Stimulated activated memory B cell treated with anti-CD40 and anti-IgM and Interleukin-4, amounts not matched to agents 10 μg/mL and 1 μg/mL and 100 μg/mL, for 72 hours (primary cell): ENCODE results near the gene KLRC4.
"Not testable (repeated sequence)": the region's sequence is repeated elsewhere in the genome, so short reads cannot be mapped to it uniquely, and the experiment has no call there.

Source experiments
- ATAC-seq: fragments of 150-1000 bp; cut with Tn5 transposase; 2 replicates; pipeline ENCODE4 v1.10.0; 2021
- H3K27ac Mint-ChIP-seq: one replicate; pipeline ENCODE4 v1.8.0; 2022; ENCODE audit warnings: mild to moderate bottlenecking, mixed read lengths
- H3K27me3 Mint-ChIP-seq: one replicate; pipeline ENCODE4 v1.8.0; 2022; ENCODE audit warnings: mixed read lengths
- H3K36me3 Mint-ChIP-seq: one replicate; pipeline ENCODE4 v1.8.0; 2022; ENCODE audit warnings: mixed read lengths
- H3K4me1 Mint-ChIP-seq: one replicate; pipeline ENCODE4 v1.8.0; 2022; ENCODE audit warnings: mixed read lengths
- H3K4me3 Mint-ChIP-seq: one replicate; pipeline ENCODE4 v1.8.0; 2022; ENCODE audit warnings: mild to moderate bottlenecking, moderate library complexity, mixed read lengths
- H3K9me3 Mint-ChIP-seq: one replicate; pipeline ENCODE4 v1.8.0; 2022; ENCODE audit warnings: mixed read lengths

The KLRC4 gene

DNA sequence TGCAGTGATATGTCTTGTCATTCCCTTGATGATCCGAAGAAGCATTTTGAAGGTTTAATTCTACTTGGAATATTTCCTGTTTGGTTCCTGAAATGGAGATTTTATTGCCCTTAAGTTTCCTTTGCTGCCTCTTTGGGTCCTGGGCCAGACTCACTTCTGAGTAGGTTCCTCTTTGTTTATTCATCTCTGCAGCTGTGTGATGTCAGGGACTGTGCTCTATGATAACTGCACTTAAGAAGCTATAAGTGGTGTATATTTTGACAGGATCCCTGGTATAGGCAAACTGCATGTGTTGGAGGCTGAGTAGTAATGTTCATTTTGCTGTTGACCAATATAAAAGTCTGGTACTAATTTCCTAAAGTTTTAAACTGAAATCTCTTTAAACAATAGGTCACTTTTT, at the start of gene KLRC4:
TSS of gene KLRC4 (minus strand) at position 366 of the 400 bp plus-strand sequence. CDS start at position 184, 182 bp downstream.
- Mint-ChIP-seq H3K4me3 (no peak within 1 kb of the TSS), H3K36me3 (no peaks in the 10 kb centered on the region), H3K27me3 (no peaks in the 10 kb centered on the region), H3K4me1 (peaks cover 12% of the 10 kb centered on the region), H3K9me3 (no peaks in the 10 kb centered on the region), H3K27ac (no peak within 1 kb of the TSS)
- no peak for ATAC-seq

DNA sequence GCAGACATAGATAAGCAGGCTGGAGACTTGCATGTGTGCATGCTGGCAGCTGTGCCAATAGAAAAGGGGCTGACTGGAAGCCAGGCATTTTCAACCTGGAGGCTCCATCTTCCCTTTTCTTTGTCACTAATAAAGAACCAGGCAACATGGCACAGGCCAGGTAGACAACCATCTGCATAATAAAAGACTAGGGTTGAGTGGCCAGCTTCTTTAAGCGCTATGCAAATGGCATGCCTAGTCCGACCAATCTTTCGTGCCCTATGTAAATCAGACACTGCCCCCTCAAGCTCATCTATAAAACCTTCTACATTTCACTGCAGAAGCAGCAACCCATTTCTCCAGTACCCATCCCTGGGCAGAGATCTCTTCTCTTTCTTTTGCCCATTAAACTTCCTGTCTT, 48.2 kb upstream of the KLRC4 start:
- no peak overlapping the region for H3K4me3 Mint-ChIP-seq
- no peaks in the 10 kb centered on the region for H3K27me3 Mint-ChIP-seq
- H3K36me3 Mint-ChIP-seq, result no peaks in the 10 kb centered on the region
- no peak overlapping the region for H3K27ac Mint-ChIP-seq
- no peaks in the 10 kb centered on the region for H3K4me1 Mint-ChIP-seq
- ATAC-seq, result no peak
- peaks cover 31% of the 10 kb centered on the region for H3K9me3 Mint-ChIP-seq

GRCh38 chr12:10456856-10457255, 47.3 kb upstream of the KLRC4 start:
- Mint-ChIP-seq H3K4me1 (no peaks in the 10 kb centered on the region), H3K27me3 (no peaks in the 10 kb centered on the region), H3K9me3 (peaks cover 28% of the 10 kb centered on the region), H3K27ac (no peak overlapping the region), H3K36me3 (no peaks in the 10 kb centered on the region), H3K4me3 (no peak overlapping the region)
- no peak for ATAC-seq

DNA sequence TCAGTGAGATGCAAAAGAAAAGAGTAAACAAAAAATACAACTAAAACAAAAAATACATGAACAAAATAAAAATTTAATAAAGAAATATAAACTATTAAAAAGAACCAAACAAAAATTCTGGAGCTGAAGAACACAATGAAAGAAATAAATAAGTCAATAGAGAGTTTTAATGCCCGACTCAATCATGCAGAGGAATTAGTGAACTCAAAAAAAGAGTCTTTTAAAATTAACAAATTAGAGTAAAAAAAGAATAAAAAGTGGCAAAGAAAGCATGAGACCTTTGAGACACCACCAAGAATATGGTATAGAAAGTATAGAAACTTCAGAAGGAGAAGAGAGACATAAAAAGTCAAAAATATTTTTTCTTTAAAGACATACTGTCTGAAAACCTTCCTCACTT, 46.2 kb upstream of the KLRC4 start:
- peaks cover 26% of the 10 kb centered on the region for H3K9me3 Mint-ChIP-seq
- H3K27me3 Mint-ChIP-seq, result no peaks in the 10 kb centered on the region
- no peak overlapping the region for H3K4me3 Mint-ChIP-seq
- ATAC-seq, result no peak
- H3K36me3 Mint-ChIP-seq, result no peaks in the 10 kb centered on the region
- no peaks in the 10 kb centered on the region for H3K4me1 Mint-ChIP-seq
- H3K27ac Mint-ChIP-seq, result no peak overlapping the region

GRCh38 chr12:10454531-10454930, 45.0 kb upstream of the KLRC4 start:
- H3K27me3 Mint-ChIP-seq, result no peaks in the 10 kb centered on the region
- H3K36me3 Mint-ChIP-seq, result no peaks in the 10 kb centered on the region
- no peaks in the 10 kb centered on the region for H3K4me1 Mint-ChIP-seq
- H3K9me3 Mint-ChIP-seq, result peaks cover 23% of the 10 kb centered on the region
- no peak overlapping the region for H3K27ac Mint-ChIP-seq
- no peak for ATAC-seq
- no peak overlapping the region for H3K4me3 Mint-ChIP-seq

DNA sequence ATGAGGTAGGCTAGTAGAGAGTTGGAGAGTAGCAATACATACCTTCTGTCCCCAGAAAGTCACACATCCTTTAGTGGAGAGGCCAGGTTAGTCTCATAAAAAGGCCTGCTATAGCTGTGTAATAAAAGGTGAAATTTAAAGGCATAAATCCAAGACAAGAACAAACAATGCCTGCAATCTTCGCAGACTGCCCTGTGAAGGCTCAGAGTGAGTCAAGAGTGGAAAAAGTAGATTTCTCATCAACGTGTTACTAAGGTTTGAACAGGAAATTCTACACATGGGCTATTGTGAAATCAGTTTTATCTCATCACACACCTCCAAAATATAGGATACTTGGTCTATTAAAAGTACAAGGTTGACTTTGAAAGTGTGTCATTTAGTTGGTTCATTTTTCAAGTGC, 43.6 kb upstream of the KLRC4 start, which contains the start of gene KLRC1:
TSS of gene KLRC1 (minus strand) at position 222 of the 400 bp plus-strand sequence. CDS start 2,221 bp downstream, outside the sequence.
- Mint-ChIP-seq H3K9me3 (peaks cover 22% of the 10 kb centered on the region), H3K27ac (no peak within 1 kb of the TSS), H3K4me1 (no peaks in the 10 kb centered on the region), H3K36me3 (no peaks in the 10 kb centered on the region), H3K4me3 (no peak within 1 kb of the TSS), H3K27me3 (no peaks in the 10 kb centered on the region)
- ATAC-seq, result no peak

DNA sequence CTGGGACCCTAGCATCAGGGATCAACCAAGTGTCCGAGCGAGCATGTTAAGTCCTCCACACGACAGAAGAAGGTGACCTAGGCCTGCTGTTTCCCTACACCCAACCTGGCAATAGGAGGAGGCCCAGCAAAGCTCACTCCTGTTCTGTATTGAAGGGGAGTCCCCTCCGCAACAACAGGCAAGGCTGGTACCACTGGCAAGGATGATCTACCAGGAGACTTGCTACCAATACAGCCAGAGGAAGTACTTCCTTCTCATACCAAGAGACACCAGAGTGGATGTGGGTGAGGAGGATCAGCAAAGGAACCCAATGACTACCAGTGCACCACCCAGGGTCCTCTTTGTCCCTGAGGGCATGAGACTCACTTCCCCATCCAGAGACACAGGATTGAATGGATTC, 38.7 kb upstream of the KLRC4 start:
- Mint-ChIP-seq H3K27ac (no peak overlapping the region), H3K4me1 (no peaks in the 10 kb centered on the region), H3K27me3 (no peaks in the 10 kb centered on the region), H3K9me3 (no peaks in the 10 kb centered on the region), H3K36me3 (no peaks in the 10 kb centered on the region), H3K4me3 (no peak overlapping the region)
- no peak for ATAC-seq

DNA sequence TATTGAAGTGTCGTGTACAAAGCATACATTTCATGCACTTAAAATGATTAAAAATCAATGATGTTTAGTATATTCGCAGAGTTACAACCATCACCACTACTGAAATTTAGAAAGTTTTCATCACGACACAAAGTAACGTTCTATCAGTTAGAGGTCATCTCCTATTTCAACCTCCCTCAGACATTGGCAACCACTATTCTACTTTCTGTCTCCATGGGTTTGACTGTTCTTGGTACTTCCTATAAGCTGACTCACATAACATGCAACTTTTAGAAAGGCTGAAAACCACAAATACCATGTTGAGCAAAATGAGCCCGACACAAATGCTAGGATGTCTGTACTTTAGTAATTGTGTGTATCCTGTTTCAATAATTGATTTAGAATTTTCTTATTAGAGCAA, 36.5 kb upstream of the KLRC4 start:
- H3K27ac Mint-ChIP-seq, H3K4me3 Mint-ChIP-seq, ATAC-seq, H3K4me1 Mint-ChIP-seq, H3K9me3 Mint-ChIP-seq, H3K27me3 Mint-ChIP-seq, H3K36me3 Mint-ChIP-seq: not testable (repeated sequence)

- not testable (repeated sequence) for H3K27me3 Mint-ChIP-seq, H3K9me3 Mint-ChIP-seq, H3K4me1 Mint-ChIP-seq, ATAC-seq, H3K27ac Mint-ChIP-seq, H3K4me3 Mint-ChIP-seq, H3K36me3 Mint-ChIP-seq
Observed at GRCh38 chr12:10441144-10441543, 31.6 kb upstream of the KLRC4 start.

DNA sequence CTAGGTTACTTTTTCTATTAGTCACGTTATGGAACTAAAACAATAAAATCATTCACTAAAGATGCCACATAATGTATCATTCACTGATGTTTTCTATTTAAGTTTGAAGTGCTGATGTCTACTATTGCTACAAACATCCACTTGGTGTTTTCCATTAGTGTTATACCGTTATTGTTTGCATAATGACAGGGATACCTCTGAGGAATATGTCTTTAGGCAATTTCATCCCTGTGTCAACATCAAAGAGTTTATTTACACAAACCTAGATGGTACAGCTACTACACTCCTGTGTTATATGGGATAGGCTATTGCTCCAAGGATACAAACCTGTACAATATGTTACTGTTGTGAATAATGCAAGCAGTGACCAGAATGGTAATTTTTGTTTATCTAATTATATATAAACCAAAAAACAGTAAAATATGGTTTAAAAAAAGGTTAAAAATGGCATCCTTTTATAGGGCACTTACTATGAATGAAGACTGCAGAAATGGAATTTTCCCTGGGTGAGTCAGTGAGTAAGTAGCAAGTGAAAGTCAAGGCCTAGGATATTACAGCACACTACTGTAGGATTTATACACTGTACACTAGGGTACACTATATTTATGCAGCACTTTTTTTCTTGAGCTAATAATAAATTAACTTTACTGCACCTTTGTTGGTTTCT, 30.2 kb upstream of the KLRC4 start:
- not testable (repeated sequence) for H3K27ac Mint-ChIP-seq, H3K4me3 Mint-ChIP-seq, ATAC-seq, H3K4me1 Mint-ChIP-seq, H3K27me3 Mint-ChIP-seq, H3K9me3 Mint-ChIP-seq, H3K36me3 Mint-ChIP-seq

- ATAC-seq, H3K9me3 Mint-ChIP-seq, H3K4me3 Mint-ChIP-seq, H3K36me3 Mint-ChIP-seq, H3K4me1 Mint-ChIP-seq, H3K27me3 Mint-ChIP-seq, H3K27ac Mint-ChIP-seq: not testable (repeated sequence)
Observed at GRCh38 chr12:10437601-10438000, 28.0 kb upstream of the KLRC4 start.

DNA sequence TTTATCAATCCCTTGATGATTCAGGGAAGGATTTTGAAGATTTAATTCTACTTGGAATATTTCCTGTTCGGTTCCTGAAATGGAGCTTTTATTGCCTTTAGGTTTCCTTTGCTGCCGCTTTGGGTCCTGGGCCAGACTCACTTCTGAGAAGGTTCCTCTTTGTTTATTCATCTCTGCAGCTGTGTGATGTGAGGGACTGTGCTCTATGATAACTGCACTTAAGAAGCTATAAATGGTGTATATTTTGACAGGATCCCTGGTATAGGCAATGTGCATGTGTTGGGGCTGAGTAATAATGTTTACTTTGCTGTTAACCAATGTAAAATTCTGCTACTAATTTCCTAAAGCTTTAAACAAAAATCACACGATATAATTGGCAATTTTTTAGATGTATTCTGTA, 26.3 kb upstream of the KLRC4 start, which contains the start of gene KLRC2:
TSS of gene KLRC2 (minus strand) at position 195 of the 400 bp plus-strand sequence. CDS start at position 171, 24 bp downstream.
- not testable (repeated sequence) for H3K4me3 Mint-ChIP-seq, H3K36me3 Mint-ChIP-seq, H3K9me3 Mint-ChIP-seq, ATAC-seq, H3K27ac Mint-ChIP-seq, H3K4me1 Mint-ChIP-seq, H3K27me3 Mint-ChIP-seq

GRCh38 chr12:10430623-10431022, 21.1 kb upstream of the KLRC4 start:
- H3K4me3 Mint-ChIP-seq, H3K27me3 Mint-ChIP-seq, H3K27ac Mint-ChIP-seq, ATAC-seq, H3K4me1 Mint-ChIP-seq, H3K9me3 Mint-ChIP-seq, H3K36me3 Mint-ChIP-seq: not testable (repeated sequence)

GRCh38 chr12:10425938-10426337, 16.4 kb upstream of the KLRC4 start:
- H3K4me3 Mint-ChIP-seq, H3K27me3 Mint-ChIP-seq, H3K4me1 Mint-ChIP-seq, H3K9me3 Mint-ChIP-seq, H3K36me3 Mint-ChIP-seq, ATAC-seq, H3K27ac Mint-ChIP-seq: not testable (repeated sequence)

DNA sequence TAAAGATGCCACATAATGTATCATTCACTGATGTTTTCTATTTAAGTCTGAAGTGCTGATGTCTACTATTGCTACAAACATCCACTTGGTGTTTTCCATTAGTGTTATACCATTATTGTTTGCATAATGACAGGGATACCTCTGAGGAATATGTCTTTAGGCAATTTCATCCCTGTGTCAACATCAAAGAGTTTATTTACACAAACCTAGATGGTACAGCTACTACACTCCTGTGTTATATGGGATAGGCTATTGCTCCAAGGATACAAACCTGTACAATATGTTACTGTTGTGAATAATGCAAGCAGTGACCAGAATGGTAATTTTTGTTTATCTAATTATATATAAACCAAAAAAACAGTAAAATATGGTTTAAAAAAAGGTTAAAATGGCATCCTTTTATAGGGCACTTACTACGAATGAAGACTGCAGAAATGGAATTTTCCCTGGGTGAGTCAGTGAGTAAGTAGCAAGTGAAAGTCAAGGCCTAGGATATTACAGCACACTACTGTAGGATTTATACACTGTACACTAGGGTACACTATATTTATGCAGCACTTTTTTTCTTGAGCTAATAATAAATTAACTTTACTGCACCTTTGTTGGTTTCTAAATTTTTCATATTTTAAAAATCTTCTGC, 14.8 kb upstream of the KLRC4 start:
- not testable (repeated sequence) for H3K4me1 Mint-ChIP-seq, H3K9me3 Mint-ChIP-seq, H3K36me3 Mint-ChIP-seq, H3K27ac Mint-ChIP-seq, ATAC-seq, H3K4me3 Mint-ChIP-seq, H3K27me3 Mint-ChIP-seq

DNA sequence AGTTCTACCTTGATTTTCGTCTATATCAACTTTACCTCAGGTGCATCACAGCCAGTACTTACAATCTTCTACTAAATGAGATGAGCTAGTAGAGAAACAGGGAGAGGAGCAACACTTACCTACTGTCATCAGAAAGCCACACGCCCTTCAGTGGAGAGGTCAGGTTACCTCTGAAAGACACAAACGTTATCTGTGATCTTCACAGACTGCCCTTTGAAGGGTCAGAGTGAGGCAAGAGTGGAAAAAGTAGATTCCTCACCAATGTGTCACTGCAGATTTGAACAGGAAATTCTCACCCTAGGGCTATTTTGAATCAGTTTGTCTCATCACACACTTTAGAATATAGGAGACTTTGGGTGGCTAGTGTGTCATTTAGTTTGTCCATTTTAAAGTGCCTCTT, 12.6 kb upstream of the KLRC4 start:
- H3K9me3 Mint-ChIP-seq, H3K27me3 Mint-ChIP-seq, H3K36me3 Mint-ChIP-seq, H3K4me3 Mint-ChIP-seq, ATAC-seq, H3K27ac Mint-ChIP-seq, H3K4me1 Mint-ChIP-seq: not testable (repeated sequence)
